Progenitor cell of endocrine pancreas (in vitro differentiated cells): ENCODE measurements around the gene PAX5. TPM values are rescaled to one million over a fixed set of nuclear protein-coding genes. Genes with fewer than 3 reads are reported as not detected.

Source experiments
- DNase-seq: peaks from one replicate; pipeline ENCODE4 v3.0.0; 2021; ENCODE audit warnings: low spot score; ENCODE audit not compliant: unreplicated experiment
- H3K27ac Mint-ChIP-seq: 2 replicates; pipeline ENCODE4 v1.8.0; 2021; ENCODE audit warnings: mild to moderate bottlenecking, moderate library complexity, mixed read lengths
- H3K27me3 Mint-ChIP-seq: 2 replicates; pipeline ENCODE4 v1.8.0; 2021; ENCODE audit warnings: mixed read lengths
- H3K36me3 Mint-ChIP-seq: 2 replicates; pipeline ENCODE4 v1.8.0; 2022; ENCODE audit warnings: mixed read lengths; ENCODE audit not compliant: insufficient read depth
- H3K4me1 Mint-ChIP-seq: 2 replicates; pipeline ENCODE4 v1.8.0; 2021; ENCODE audit warnings: low read depth, mixed read lengths
- H3K4me3 Mint-ChIP-seq: 2 replicates; pipeline ENCODE4 v1.8.0; 2021; ENCODE audit warnings: low read depth, mild to moderate bottlenecking, moderate library complexity, mixed read lengths
- H3K9me3 Mint-ChIP-seq: 2 replicates; pipeline ENCODE4 v1.8.0; 2021; ENCODE audit warnings: low read depth, mixed read lengths
- CTCF ChIP-seq: fragments of 200-600 bp; sonication (generic); IDR thresholded peaks from one replicate; pipeline ENCODE4 v1.5.0; 2021; ENCODE audit warnings: antibody characterized with exemption, mild to moderate bottlenecking; ENCODE audit not compliant: unreplicated experiment
- total RNA-seq: library from RNA; stranded (reverse); gene quantifications from 2 replicates; pipeline ENCODE4 v1.2.1, GENCODE V29; 2021

PAX5 gene
- total RNA-seq, 1 donor from 2014 or later: not detected

- no peaks in the 10 kb centered on the region for H3K36me3 Mint-ChIP-seq
- H3K27ac Mint-ChIP-seq: no peak overlapping the region
- no peak for TF ChIP-seq CTCF
- DNase-seq: no peak
- peaks cover 3% of the 10 kb centered on the region for H3K4me1 Mint-ChIP-seq
- no peak overlapping the region for H3K4me3 Mint-ChIP-seq
- H3K9me3 Mint-ChIP-seq: no peaks in the 10 kb centered on the region
- peaks cover 32% of the 10 kb centered on the region for H3K27me3 Mint-ChIP-seq
These were observed 201.8 kb downstream of the PAX5 start for GRCh38 chr9:36832164-36832795.

- Mint-ChIP-seq H3K36me3 (no peaks in the 10 kb centered on the region), H3K4me3 (no peak overlapping the region), H3K4me1 (peaks cover 4% of the 10 kb centered on the region), H3K9me3 (no peaks in the 10 kb centered on the region), H3K27ac (no peak overlapping the region), H3K27me3 (peaks cover 30% of the 10 kb centered on the region)
- DNase-seq: no peak
- no peak for TF ChIP-seq CTCF
These were observed 202.5 kb downstream of the PAX5 start for GRCh38 chr9:36831381-36832161.

GRCh38 chr9:36828611-36829013 lies 205.5 kb downstream of the PAX5 start:
- peaks cover 26% of the 10 kb centered on the region for H3K27me3 Mint-ChIP-seq
- no peak overlapping the region for H3K4me3 Mint-ChIP-seq
- H3K27ac Mint-ChIP-seq: no peak overlapping the region
- no peak for DNase-seq
- no peaks in the 10 kb centered on the region for H3K9me3 Mint-ChIP-seq
- peaks cover 4% of the 10 kb centered on the region for H3K4me1 Mint-ChIP-seq
- H3K36me3 Mint-ChIP-seq: no peaks in the 10 kb centered on the region
- TF ChIP-seq CTCF: no peak

- Mint-ChIP-seq H3K4me3 (no peak overlapping the region), H3K36me3 (no peaks in the 10 kb centered on the region), H3K27me3 (peaks cover 32% of the 10 kb centered on the region), H3K4me1 (peaks cover 4% of the 10 kb centered on the region), H3K9me3 (no peaks in the 10 kb centered on the region), H3K27ac (no peak overlapping the region)
- TF ChIP-seq CTCF: no peak
- no peak for DNase-seq
These were observed 206.5 kb downstream of the PAX5 start for GRCh38 chr9:36827593-36827992.

GRCh38 chr9:36826581-36826980 lies 207.5 kb downstream of the PAX5 start:
- peaks cover 34% of the 10 kb centered on the region for H3K27me3 Mint-ChIP-seq
- H3K4me1 Mint-ChIP-seq: peaks cover 4% of the 10 kb centered on the region
- no peaks in the 10 kb centered on the region for H3K36me3 Mint-ChIP-seq
- no peaks in the 10 kb centered on the region for H3K9me3 Mint-ChIP-seq
- DNase-seq: no peak
- no peak for TF ChIP-seq CTCF
- H3K27ac Mint-ChIP-seq: no peak overlapping the region
- no peak overlapping the region for H3K4me3 Mint-ChIP-seq
